HEK293 (cell line): ENCODE measurements around the gene SARS1.
A peak's percentile ranks its signal among the peaks of the same experiment; 100 is the strongest.
"Not testable (repeated sequence)": the region's sequence is repeated elsewhere in the genome, so short reads cannot be mapped to it uniquely, and the experiment has no call there.

Experiments used
- CTCF ChIA-PET: fragments of 350-600 bp; formaldehyde crosslinking; extraction: SDS; loops from one replicate; lab custom pipeline; 2021; ENCODE audit warnings: antibody characterized with exemption; lab: Yijun Ruan, JAX
- POLR2A ChIA-PET: fragments of 300-600 bp; formaldehyde crosslinking; extraction: SDS; loops from one replicate; lab custom pipeline; 2020; ENCODE audit warnings: antibody characterized with exemption, inconsistent platforms; lab: Yijun Ruan, JAX
- H3K27ac ChIP-seq: fragments of 200-500 bp; sonication (Bioruptor generic); 2 replicates; pipeline ENCODE4 v1.5.1; 2014; ENCODE audit warnings: low read depth, low read length, control low read depth, inconsistent platforms; ENCODE audit errors: extremely low read depth
- H3K36me3 ChIP-seq, 2 experiments: fragments of 200-500 bp in 1 of 2; sonication (Bioruptor generic) in 1 of 2; 1 replicate in 1 of 2; 2 replicates in 1 of 2; pipeline ENCODE4 v1.5.1; 2014 to 2017; ENCODE audit warnings: inconsistent platforms in 2 of 2, low read length in 2 of 2; ENCODE audit not compliant: control insufficient read depth in 2 of 2, insufficient read depth in 1 of 2
- H3K4me1 ChIP-seq: fragments of 200-500 bp; sonication (Bioruptor generic); 2 replicates; pipeline ENCODE4 v1.5.1; 2014; ENCODE audit warnings: mild to moderate bottlenecking, low read length, inconsistent platforms; ENCODE audit not compliant: control insufficient read depth, insufficient read depth
- H3K4me3 ChIP-seq: 2 replicates; pipeline ENCODE4 v1.5.1; 2011; ENCODE audit warnings: low read depth, mild to moderate bottlenecking, control low read depth, low read length, moderate library complexity
- H3K9me3 ChIP-seq: fragments of 200-500 bp; sonication (Bioruptor generic); 2 replicates; pipeline ENCODE4 v1.5.1; 2014; ENCODE audit warnings: low read depth, low read length, inconsistent platforms; ENCODE audit not compliant: control insufficient read depth, insufficient read depth
- HOXA7 ChIP-seq: sonication (generic); formaldehyde crosslinking; IDR thresholded peaks from 2 replicates; pipeline ENCODE4 v1.8.1; 2022; ENCODE audit warnings: missing genetic modification reagents, borderline replicate concordance
- HOXC10 ChIP-seq: sonication (generic); formaldehyde crosslinking; IDR thresholded peaks from 2 replicates; pipeline ENCODE4 v1.8.1; 2023; ENCODE audit warnings: mild to moderate bottlenecking, missing genetic modification reagents
- KLF7 ChIP-seq: fragments of 450-650 bp; formaldehyde crosslinking; IDR thresholded peaks from 2 replicates; pipeline ENCODE4 v1.5.1; 2016; ENCODE audit warnings: missing biosample characterization, missing genetic modification characterization, borderline replicate concordance
- KLF9 ChIP-seq: fragments of 450-650 bp; formaldehyde crosslinking; IDR thresholded peaks from 2 replicates; pipeline ENCODE4 v1.5.1; 2016; ENCODE audit warnings: missing biosample characterization, missing genetic modification characterization, low read depth
- TRIM28 ChIP-seq: IDR thresholded peaks from 2 replicates; pipeline ENCODE4 v1.6.1; 2011; ENCODE audit warnings: low read length, control low read depth, borderline replicate concordance
- ZBTB10 ChIP-seq: fragments of 450-650 bp; formaldehyde crosslinking; IDR thresholded peaks from 2 replicates; pipeline ENCODE4 v1.5.1; 2016; ENCODE audit warnings: missing biosample characterization, missing genetic modification characterization
- ZFP37 ChIP-seq: fragments of 450-650 bp; formaldehyde crosslinking; IDR thresholded peaks from 2 replicates; pipeline ENCODE4 v1.5.1; 2016; ENCODE audit warnings: missing biosample characterization, missing genetic modification characterization
- ZNF169 ChIP-seq: fragments of 450-650 bp; formaldehyde crosslinking; IDR thresholded peaks from 2 replicates; pipeline ENCODE4 v1.5.1; 2016; ENCODE audit warnings: missing biosample characterization, missing genetic modification characterization
- ZNF19 ChIP-seq: fragments of 450-650 bp; formaldehyde crosslinking; IDR thresholded peaks from 2 replicates; pipeline ENCODE4; 2016; ENCODE audit warnings: missing biosample characterization, missing genetic modification characterization, low read depth
- ZXDB ChIP-seq: fragments of 450-650 bp; formaldehyde crosslinking; IDR thresholded peaks from 2 replicates; pipeline ENCODE4 v1.5.1; 2016; ENCODE audit warnings: missing biosample characterization, missing genetic modification characterization

Gene SARS1

GRCh38 chr1:109170035-109170764, 43.5 kb upstream of the SARS1 start:
- Histone ChIP-seq H3K9me3 (no peaks in the 10 kb centered on the region), H3K36me3 (no peaks in the 10 kb centered on the region), H3K27ac (no peak overlapping the region), H3K4me3 (no peak overlapping the region), H3K4me1 (no peaks in the 10 kb centered on the region; the same call in 1 of the 2 replicates)
- ChIA-PET POLR2A (no interaction called here), CTCF (interaction anchor here (0.9 kb wide), 1 partner anchor 31 kb away, joined by 4 read pairs; no protein-coding TSS in a partner anchor)
- no peak for TF ChIP-seq ZFP37 (tag by site-specific recombination)
- TF ChIP-seq, all 188 proteins: peak for 0

- Histone ChIP-seq H3K27ac (no peak overlapping the region), H3K4me3 (no peak overlapping the region), H3K36me3 (no peaks in the 10 kb centered on the region), H3K9me3 (no peaks in the 10 kb centered on the region)
- CTCF ChIA-PET, result interaction anchor here (0.7 kb wide), 1 partner anchor 40 kb away, joined by 3 read pairs; no protein-coding TSS in a partner anchor
- POLR2A ChIA-PET, result no interaction called here
- no peak for TF ChIP-seq KLF7
- TF ChIP-seq ZNF19 (tag by site-specific recombination), result no peak
- no peak for TF ChIP-seq TRIM28
- no peak for TF ChIP-seq HOXC10 (CRISPR knock-in tag)
- no peak for TF ChIP-seq ZBTB10 (tag by site-specific recombination)
- TF ChIP-seq ZXDB (tag by site-specific recombination), result no peak
- no peak for TF ChIP-seq HOXA7 (CRISPR knock-in tag)
- no peak for TF ChIP-seq KLF9 (tag by site-specific recombination)
- no peak for TF ChIP-seq ZNF169
- TF ChIP-seq, all 188 proteins: peak for 0
- no peaks in the 10 kb centered on the region; the same call in 1 of the 2 replicates for H3K4me1 ChIP-seq
These were observed 42.1 kb upstream of the SARS1 start for GRCh38 chr1:109171646-109172045.

GRCh38 chr1:109176349-109176748, 37.4 kb upstream of the SARS1 start:
- H3K36me3 ChIP-seq, H3K27ac ChIP-seq, CTCF ChIA-PET, H3K4me3 ChIP-seq, H3K4me1 ChIP-seq, POLR2A ChIA-PET, H3K9me3 ChIP-seq: not testable (repeated sequence)

GRCh38 chr1:109180715-109181084, 33.0 kb upstream of the SARS1 start:
- CTCF ChIA-PET, result interaction anchor here (0.6 to 1.7 kb wide), 5 partner anchors 13 to 611 kb away, joined by 3 to 6 read pairs (median 3); no protein-coding TSS in a partner anchor
- H3K4me1 ChIP-seq, H3K36me3 ChIP-seq, H3K9me3 ChIP-seq, H3K4me3 ChIP-seq: not testable (repeated sequence)
- peak overlapping the region; percentile 46; the same call in 1 of the 2 replicates for H3K27ac ChIP-seq
- POLR2A ChIA-PET, result interaction anchor here (1.9 kb wide), 1 partner anchor 80 kb away, joined by 10 read pairs; no protein-coding TSS in a partner anchor
